HUDEP-2 (cell line): ENCODE measurements around the gene CRTC2.

Experiments
- DNase-seq, 76 experiments: peaks; one replicate each; lab custom pipeline; 2025; ENCODE audit not compliant: unreplicated experiment in 76 of 76; lab: John Stamatoyannopoulos, UW

The CRTC2 gene

GRCh38 chr1:153976819-153977249 lies 18.4 kb upstream of the CRTC2 start:
- peak in 9 of 76 experiments; percentile 12 to 55 (median 25) for DNase-seq

- DNase-seq = no peak
These were observed 15.1 kb upstream of the CRTC2 start for GRCh38 chr1:153973525-153973924.

- DNase-seq = no peak
These were observed 14.7 kb upstream of the CRTC2 start for GRCh38 chr1:153973071-153973470.

GRCh38 chr1:153970346-153970745 lies 11.9 kb upstream of the CRTC2 start:
- no peak for DNase-seq

GRCh38 chr1:153968972-153969371 lies 10.6 kb upstream of the CRTC2 start:
- no peak for DNase-seq

- peak in 1 of 76 experiments; percentile 14 for DNase-seq
These were observed 10.0 kb upstream of the CRTC2 start for GRCh38 chr1:153968408-153968807.

- DNase-seq = peak in 5 of 76 experiments; percentile 13 to 55 (median 20)
These were observed 9.6 kb upstream of the CRTC2 start for GRCh38 chr1:153968000-153968363.

- DNase-seq = peak in 75 of 76 experiments; percentile 24 to 94 (median 85)
These were observed 8.9 kb upstream of the CRTC2 start, which contains the start of gene CREB3L4 for GRCh38 chr1:153967107-153967999. Gene CREB3L4, plus strand, starts transcription at chr1:153967902. Its CDS starts 624 bp downstream, at chr1:153968526.

GRCh38 chr1:153963850-153964331 lies 5.5 kb upstream of the CRTC2 start:
- peak in 7 of 76 experiments; percentile 34 to 89 (median 64) for DNase-seq

- DNase-seq = peak in 75 of 76 experiments; percentile 46 to 98 (median 93)
These were observed 4.8 kb upstream of the CRTC2 start, which contains the start of gene SLC39A1 for GRCh38 chr1:153963030-153963849. Gene SLC39A1, minus strand, starts transcription at chr1:153963537. Its CDS starts 822 bp downstream, at chr1:153962715.

GRCh38 chr1:153962088-153963029 lies 3.9 kb upstream of the CRTC2 start:
- DNase-seq = no peak

- no peak for DNase-seq
These were observed 3.0 kb upstream of the CRTC2 start for GRCh38 chr1:153961421-153961820.

GRCh38 chr1:153960206-153960605 lies 1.8 kb upstream of the CRTC2 start:
- DNase-seq = no peak

GRCh38 chr1:153959454-153959853 lies 1.0 kb upstream of the CRTC2 start:
- DNase-seq = peak in 3 of 76 experiments; percentile 8 to 15 (median 12)

- DNase-seq = no peak
These were observed 499 bp upstream of the CRTC2 start for GRCh38 chr1:153958961-153959260.

GRCh38 chr1:153957744-153958110 lies 685 bp downstream of the CRTC2 start:
- no peak for DNase-seq

GRCh38 chr1:153956997-153957715 lies 1.3 kb downstream of the CRTC2 start:
- no peak for DNase-seq

- no peak for DNase-seq
These were observed 3.6 kb downstream of the CRTC2 start for GRCh38 chr1:153954826-153955225.

GRCh38 chr1:153953859-153954365 lies 4.5 kb downstream of the CRTC2 start:
- no peak for DNase-seq
